ENCODE results near the gene LGR6. TPM values are rescaled to one million over a fixed set of nuclear protein-coding genes. Genes with fewer than 3 reads are reported as not detected.

LGR6 gene
- total and polyA plus RNA-seq, 2 of the 4 experiments (the other 2 are of a cell fraction) = not detected

- Histone ChIP-seq H3K36me3 (ENCODE audit: control insufficient read depth, insufficient read depth, low read length) (peaks cover 2% of the 10 kb centered on the region; the same call in 1 of the 2 replicates), H3K4me2 (ENCODE audit: low read depth, low read length) (peak within 1 kb of the TSS; percentile 98), H3K27ac (ENCODE audit: insufficient read depth, low read length) (peak within 1 kb of the TSS; percentile 92), H3K23ac (ENCODE audit: low read depth, low read length) (peak within 1 kb of the TSS; percentile 68), H2AFZ (replicated peaks; ENCODE audit: low read length, poor library complexity) (peak within 1 kb of the TSS; percentile 98), H3K18ac (ENCODE audit: low read depth, low read length) (peak within 1 kb of the TSS; percentile 89), H2AK5ac (ENCODE audit: low read depth, low read length) (peak within 1 kb of the TSS; percentile 51), H3K14ac (replicated peaks; ENCODE audit: low read depth, low read length) (peak within 1 kb of the TSS; percentile 88), H2BK15ac (ENCODE audit: low read depth, low read length) (peak within 1 kb of the TSS; percentile 8; the same call in 1 of the 3 replicates), H3K27me3 (ENCODE audit: control insufficient read depth, insufficient read depth, low read length) (peaks cover 6% of the 10 kb centered on the region; the same call in 1 of the 2 replicates), H3K4me3 (ENCODE audit: insufficient read depth, low read depth, low read length) (peak within 1 kb of the TSS; percentile 99), H3K56ac (ENCODE audit: extremely low read depth, insufficient read depth, low read length) (peak within 1 kb of the TSS; percentile 54), H2BK5ac (ENCODE audit: low read depth, low read length, poor library complexity, severe bottlenecking) (peak within 1 kb of the TSS; percentile 54), H4K91ac (ENCODE audit: insufficient read depth, low read depth, low read length) (peak within 1 kb of the TSS; percentile 51), H2BK20ac (ENCODE audit: low read depth, low read length) (no peak within 1 kb of the TSS), H2BK120ac (ENCODE audit: low read depth, low read length) (peak within 1 kb of the TSS; percentile 20; the same call in 1 of the 2 replicates), H4K20me1 (ENCODE audit: insufficient read depth, low read length) (peaks cover 41% of the 10 kb centered on the region), H3K9ac (ENCODE audit: low read depth, low read length) (peak within 1 kb of the TSS; percentile 99), H3K4ac (ENCODE audit: low read depth, low read length) (peak within 1 kb of the TSS; percentile 82), H3K79me1 (ENCODE audit: low read depth in 1 of 2, low read length in 2 of 2) (peaks cover 25 to 49% of the 10 kb centered on the region in 2 experiments), H3K9me1 (ENCODE audit: insufficient read depth, low read length) (peaks cover 10% of the 10 kb centered on the region; the same call in 1 of the 2 replicates), H2AK9ac (replicated peaks; ENCODE audit: low read depth, low read length, poor library complexity) (peak within 1 kb of the TSS; percentile 100), H3K9me3 (ENCODE audit: control insufficient read depth, insufficient read depth, low read length) (no peaks in the 10 kb centered on the region), H3K4me1 (ENCODE audit: control insufficient read depth, insufficient read depth, low read length) (peaks cover 4% of the 10 kb centered on the region), H4K5ac (ENCODE audit: low read depth, low read length) (peak within 1 kb of the TSS; percentile 72), H4K8ac (ENCODE audit: low read depth in 2 of 2, low read length in 2 of 2) (peak within 1 kb of the TSS; percentile 84 to 87)
- dilution Hi-C loops (cut with HindIII; ENCODE audit: low sequenced_read_pairs, unreplicated experiment) = no loop called here
- DNase-seq (peak; percentile 10), ATAC-seq (ENCODE audit: low read depth) (peak; percentile 84)
- CTCF ChIA-PET = no interaction called here
- WGBS, 2 experiments (ENCODE audit: extremely low coverage in 2 of 2, insufficient read length in 1 of 2) = 0% methylated on average over 20 of the region's 82 CpGs; no CpG with 5 or more reads in 1 of the 2 experiments
- TF ChIP-seq USF2 (IDR thresholded peaks at IDR 0.05; ENCODE audit: low read depth, low read length) (no peak), MXI1 (IDR thresholded peaks at IDR 0.05; ENCODE audit: borderline replicate concordance, low read depth, low read length) (0 out of 2 replicates have a peak, but pooled peaks have one; percentile 6)
- no TSS peak for BruUV-seq (replicated peaks)
- in situ Hi-C loops (cut with MboI; ENCODE audit: low sequenced_read_pairs) = loop anchor here (25.0 kb wide), 1 partner anchor 607 kb away; the partner anchor contains the start of gene NAV1
- POLR2A ChIA-PET (ENCODE audit: unreplicated experiment) = no interaction called here
- intact Hi-C loops (cut with micrococcal nuclease) = no loop called here
These were observed 49.1 kb upstream of the LGR6 start, which contains the start of gene ARL8A for GRCh38 chr1:202144402-202145067. Gene ARL8A, minus strand, starts transcription at chr1:202144737. Its CDS starts 165 bp downstream, at chr1:202144572.
